ENCODE data around the gene TRAPPC3.

Gene TRAPPC3

DNA sequence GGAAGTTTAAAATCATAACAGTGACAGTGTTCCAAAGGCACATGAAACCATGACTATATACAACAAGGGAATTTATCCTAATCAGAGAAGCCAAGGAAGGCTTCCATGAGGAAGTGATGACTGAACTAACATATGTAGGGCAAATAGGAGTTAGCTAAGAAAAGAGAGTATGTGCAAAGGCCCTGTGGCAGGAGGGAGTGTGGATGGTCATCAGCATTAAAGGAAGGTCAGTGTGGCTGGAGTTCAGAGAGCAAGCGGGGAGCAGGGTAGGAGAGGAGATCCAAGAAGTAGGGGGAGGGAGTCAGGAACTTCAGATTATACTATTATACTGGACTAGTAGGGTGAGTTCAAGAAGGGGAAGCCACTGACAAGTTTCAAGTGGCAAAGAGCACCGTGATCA is 15.1 kb upstream of the TRAPPC3 start:
- Histone ChIP-seq H3K4me2 (ENCODE audit: low read length) (peak overlapping the region; percentile 33; the same call in 1 of the 2 replicates), H3K36me3 (ENCODE audit: control insufficient read depth, low read length) (peaks cover 48% of the 10 kb centered on the region), H3K27me3 (ENCODE audit: control insufficient read depth, low read length) (no peaks in the 10 kb centered on the region), H3K4me1 (ENCODE audit: control insufficient read depth, low read length) (peaks cover 56% of the 10 kb centered on the region), H4K20me1 (ENCODE audit: control insufficient read depth, insufficient read depth, low read depth, low read length) (no peaks in the 10 kb centered on the region; the same call in 1 of the 2 replicates), H3K79me2 (ENCODE audit: control insufficient read depth, low read length) (peaks cover 95% of the 10 kb centered on the region), H3K9me2 (replicated peaks; ENCODE audit: control insufficient read depth, low read length) (no peaks in the 10 kb centered on the region), H3K27ac (ENCODE audit: low read depth, low read length) (no peak overlapping the region), H3F3A (ENCODE audit: control insufficient read depth, insufficient read depth) (peaks cover 11% of the 10 kb centered on the region), H3K9me3 (ENCODE audit: control insufficient read depth, insufficient read depth, low read length) (no peaks in the 10 kb centered on the region), H3K4me3 (ENCODE audit: low read length) (0 out of 2 replicates have a peak overlapping the region, but pooled peaks have one; percentile 7)
- TF ChIP-seq CTCF (IDR thresholded peaks at IDR 0.05; ENCODE audit: low read depth, low read length, poor library complexity, severe bottlenecking) (no peak), EZH2phosphoT487 (IDR thresholded peaks at IDR 0.05; ENCODE audit: borderline replicate concordance, low read length) (no peak)

GRCh38 chr1:36163426-36163825 is 14.1 kb upstream of the TRAPPC3 start:
- no peaks in the 10 kb centered on the region for H3K27me3 ChIP-seq (ENCODE audit: control insufficient read depth, low read length)
- H3K4me3 ChIP-seq (ENCODE audit: low read length): no peak overlapping the region
- no peak overlapping the region for H3K27ac ChIP-seq (ENCODE audit: low read depth, low read length)
- peaks cover 11% of the 10 kb centered on the region for H3F3A ChIP-seq (ENCODE audit: control insufficient read depth, insufficient read depth)
- no peak overlapping the region for H3K4me2 ChIP-seq (ENCODE audit: low read length)
- H3K9me3 ChIP-seq (ENCODE audit: control insufficient read depth, insufficient read depth, low read length): no peaks in the 10 kb centered on the region
- H3K36me3 ChIP-seq (ENCODE audit: control insufficient read depth, low read length): peaks cover 53% of the 10 kb centered on the region
- peaks cover 64% of the 10 kb centered on the region for H3K4me1 ChIP-seq (ENCODE audit: control insufficient read depth, low read length)
- TF ChIP-seq CTCF (IDR thresholded peaks at IDR 0.05; ENCODE audit: low read depth, low read length, poor library complexity, severe bottlenecking) (no peak), EZH2phosphoT487 (IDR thresholded peaks at IDR 0.05; ENCODE audit: borderline replicate concordance, low read length) (no peak)
- H4K20me1 ChIP-seq (ENCODE audit: control insufficient read depth, insufficient read depth, low read depth, low read length): no peaks in the 10 kb centered on the region; the same call in 1 of the 2 replicates
- H3K79me2 ChIP-seq (ENCODE audit: control insufficient read depth, low read length): peaks cover 98% of the 10 kb centered on the region
- H3K9me2 ChIP-seq (replicated peaks; ENCODE audit: control insufficient read depth, low read length): no peaks in the 10 kb centered on the region

GRCh38 chr1:36162680-36163239 is 13.5 kb upstream of the TRAPPC3 start:
- Histone ChIP-seq H3K79me2 (ENCODE audit: control insufficient read depth, low read length) (peaks cover 98% of the 10 kb centered on the region), H3K27me3 (ENCODE audit: control insufficient read depth, low read length) (no peaks in the 10 kb centered on the region), H3K36me3 (ENCODE audit: control insufficient read depth, low read length) (peaks cover 59% of the 10 kb centered on the region)

More at GRCh38 chr1:36162680-36163239, 13.5 kb upstream of the TRAPPC3 start:
- H3F3A ChIP-seq (ENCODE audit: control insufficient read depth, insufficient read depth): peaks cover 11% of the 10 kb centered on the region
- TF ChIP-seq EZH2phosphoT487 (IDR thresholded peaks at IDR 0.05; ENCODE audit: borderline replicate concordance, low read length): no peak
- no peak for TF ChIP-seq CTCF (IDR thresholded peaks at IDR 0.05; ENCODE audit: low read depth, low read length, poor library complexity, severe bottlenecking)
- peak overlapping the region; percentile 86 for H3K4me2 ChIP-seq (ENCODE audit: low read length)
- H3K4me1 ChIP-seq (ENCODE audit: control insufficient read depth, low read length): peaks cover 71% of the 10 kb centered on the region
- peaks cover 4% of the 10 kb centered on the region; the same call in 1 of the 2 replicates for H4K20me1 ChIP-seq (ENCODE audit: control insufficient read depth, insufficient read depth, low read depth, low read length)
- peak overlapping the region; percentile 82 for H3K27ac ChIP-seq (ENCODE audit: low read depth, low read length)
- H3K9me2 ChIP-seq (replicated peaks; ENCODE audit: control insufficient read depth, low read length): no peaks in the 10 kb centered on the region
- H3K4me3 ChIP-seq (ENCODE audit: low read length): peak overlapping the region; percentile 72; the same call in 1 of the 2 replicates
- H3K9me3 ChIP-seq (ENCODE audit: control insufficient read depth, insufficient read depth, low read length): no peaks in the 10 kb centered on the region
